ENCODE measurements around the gene AP3D1.

DNA sequence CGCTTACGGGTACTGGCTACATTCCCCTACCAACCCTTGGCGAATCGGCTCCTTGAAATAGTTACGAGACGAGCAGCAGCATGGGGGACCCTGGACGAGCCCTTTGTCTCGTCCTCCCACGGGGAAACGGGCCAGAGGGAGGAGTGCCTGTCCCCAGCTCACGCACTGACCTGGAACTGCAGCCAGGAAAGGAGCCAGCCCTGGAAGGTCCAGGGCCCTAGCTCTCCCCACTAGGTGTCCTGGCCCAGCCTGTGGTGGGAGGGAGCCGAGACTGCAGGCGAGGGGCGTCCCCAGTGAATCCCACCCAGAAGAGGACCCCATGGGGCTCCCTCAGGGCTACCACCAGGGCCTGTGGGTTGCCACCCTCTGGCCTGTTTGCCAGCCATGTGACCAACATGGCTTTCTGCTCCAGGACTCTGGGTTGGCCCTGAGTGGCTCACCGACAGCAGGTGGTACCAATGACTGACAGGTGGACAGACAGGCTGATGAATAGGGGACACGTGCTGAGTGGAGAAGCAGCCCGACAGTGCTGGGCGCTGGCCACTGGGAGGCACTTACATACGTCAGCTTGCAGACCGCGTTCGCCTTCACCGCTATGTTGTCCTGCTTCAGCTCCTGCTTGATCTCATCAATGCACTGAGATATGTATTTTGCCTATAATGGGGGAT lies 13.2 kb downstream of the AP3D1 start:
- TF ChIP-seq, protein P1, sequence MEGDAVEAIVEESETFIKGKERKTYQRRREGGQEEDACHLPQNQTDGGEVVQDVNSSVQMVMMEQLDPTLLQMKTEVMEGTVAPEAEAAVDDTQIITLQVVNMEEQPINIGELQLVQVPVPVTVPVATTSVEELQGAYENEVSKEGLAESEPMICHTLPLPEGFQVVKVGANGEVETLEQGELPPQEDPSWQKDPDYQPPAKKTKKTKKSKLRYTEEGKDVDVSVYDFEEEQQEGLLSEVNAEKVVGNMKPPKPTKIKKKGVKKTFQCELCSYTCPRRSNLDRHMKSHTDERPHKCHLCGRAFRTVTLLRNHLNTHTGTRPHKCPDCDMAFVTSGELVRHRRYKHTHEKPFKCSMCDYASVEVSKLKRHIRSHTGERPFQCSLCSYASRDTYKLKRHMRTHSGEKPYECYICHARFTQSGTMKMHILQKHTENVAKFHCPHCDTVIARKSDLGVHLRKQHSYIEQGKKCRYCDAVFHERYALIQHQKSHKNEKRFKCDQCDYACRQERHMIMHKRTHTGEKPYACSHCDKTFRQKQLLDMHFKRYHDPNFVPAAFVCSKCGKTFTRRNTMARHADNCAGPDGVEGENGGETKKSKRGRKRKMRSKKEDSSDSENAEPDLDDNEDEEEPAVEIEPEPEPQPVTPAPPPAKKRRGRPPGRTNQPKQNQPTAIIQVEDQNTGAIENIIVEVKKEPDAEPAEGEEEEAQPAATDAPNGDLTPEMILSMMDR (conservative IDR thresholded peaks at IDR 0.05; ENCODE audit: low read length): no peak
- no peak for TF ChIP-seq EZH2phosphoT487 (IDR thresholded peaks at IDR 0.05; ENCODE audit: borderline replicate concordance, low read depth, low read length)

Measured in OCI-LY7 (cell line).